Pons (tissue), 1 donor: Measurements from ENCODE around the gene MOV10.
"Not testable (repeated sequence)": the region's sequence is repeated elsewhere in the genome, so short reads cannot be mapped to it uniquely, and the experiment has no call there.

Experiments
- DNase-seq: peaks from one replicate; pipeline ENCODE4 v3.0.0-alpha.2; 2016; ENCODE audit warnings: low spot score

MOV10 gene, protein sequence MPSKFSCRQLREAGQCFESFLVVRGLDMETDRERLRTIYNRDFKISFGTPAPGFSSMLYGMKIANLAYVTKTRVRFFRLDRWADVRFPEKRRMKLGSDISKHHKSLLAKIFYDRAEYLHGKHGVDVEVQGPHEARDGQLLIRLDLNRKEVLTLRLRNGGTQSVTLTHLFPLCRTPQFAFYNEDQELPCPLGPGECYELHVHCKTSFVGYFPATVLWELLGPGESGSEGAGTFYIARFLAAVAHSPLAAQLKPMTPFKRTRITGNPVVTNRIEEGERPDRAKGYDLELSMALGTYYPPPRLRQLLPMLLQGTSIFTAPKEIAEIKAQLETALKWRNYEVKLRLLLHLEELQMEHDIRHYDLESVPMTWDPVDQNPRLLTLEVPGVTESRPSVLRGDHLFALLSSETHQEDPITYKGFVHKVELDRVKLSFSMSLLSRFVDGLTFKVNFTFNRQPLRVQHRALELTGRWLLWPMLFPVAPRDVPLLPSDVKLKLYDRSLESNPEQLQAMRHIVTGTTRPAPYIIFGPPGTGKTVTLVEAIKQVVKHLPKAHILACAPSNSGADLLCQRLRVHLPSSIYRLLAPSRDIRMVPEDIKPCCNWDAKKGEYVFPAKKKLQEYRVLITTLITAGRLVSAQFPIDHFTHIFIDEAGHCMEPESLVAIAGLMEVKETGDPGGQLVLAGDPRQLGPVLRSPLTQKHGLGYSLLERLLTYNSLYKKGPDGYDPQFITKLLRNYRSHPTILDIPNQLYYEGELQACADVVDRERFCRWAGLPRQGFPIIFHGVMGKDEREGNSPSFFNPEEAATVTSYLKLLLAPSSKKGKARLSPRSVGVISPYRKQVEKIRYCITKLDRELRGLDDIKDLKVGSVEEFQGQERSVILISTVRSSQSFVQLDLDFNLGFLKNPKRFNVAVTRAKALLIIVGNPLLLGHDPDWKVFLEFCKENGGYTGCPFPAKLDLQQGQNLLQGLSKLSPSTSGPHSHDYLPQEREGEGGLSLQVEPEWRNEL

GRCh38 chr1:112674440-112674985 lies at the start of gene MOV10:
TSS of gene MOV10 (plus strand) at chr1:112674659. CDS start at chr1:112674913, 254 bp downstream.
- DNase-seq, result peak; percentile 34

- peak; percentile 22 for DNase-seq
Measured at GRCh38 chr1:112625696-112626095, 48.8 kb upstream of the MOV10 start.

GRCh38 chr1:112626193-112626592 lies 48.3 kb upstream of the MOV10 start:
- no peak for DNase-seq

- DNase-seq, result no peak
Measured at GRCh38 chr1:112626887-112627286, 47.6 kb upstream of the MOV10 start.

GRCh38 chr1:112628516-112628915 lies 45.9 kb upstream of the MOV10 start:
- no peak for DNase-seq

DNA sequence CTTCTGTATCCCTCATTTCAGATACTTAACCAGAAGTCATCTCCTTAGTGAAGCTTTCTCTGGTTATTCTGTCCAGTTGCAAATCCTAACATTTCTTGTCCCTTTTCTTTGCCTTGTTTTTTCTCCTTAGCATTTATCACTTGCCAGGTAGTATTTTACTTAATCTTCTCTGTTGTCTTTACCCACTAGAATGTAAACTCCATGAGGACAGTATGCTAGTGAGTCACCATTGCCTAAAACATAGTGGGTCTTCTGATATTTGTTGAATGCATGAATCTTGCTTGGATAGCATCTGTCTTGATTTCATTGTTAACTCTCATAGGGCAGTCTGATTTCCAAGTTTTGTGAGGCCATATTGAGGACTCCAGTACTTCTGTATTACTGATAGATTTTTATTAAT lies 45.2 kb upstream of the MOV10 start:
- no peak for DNase-seq

DNA sequence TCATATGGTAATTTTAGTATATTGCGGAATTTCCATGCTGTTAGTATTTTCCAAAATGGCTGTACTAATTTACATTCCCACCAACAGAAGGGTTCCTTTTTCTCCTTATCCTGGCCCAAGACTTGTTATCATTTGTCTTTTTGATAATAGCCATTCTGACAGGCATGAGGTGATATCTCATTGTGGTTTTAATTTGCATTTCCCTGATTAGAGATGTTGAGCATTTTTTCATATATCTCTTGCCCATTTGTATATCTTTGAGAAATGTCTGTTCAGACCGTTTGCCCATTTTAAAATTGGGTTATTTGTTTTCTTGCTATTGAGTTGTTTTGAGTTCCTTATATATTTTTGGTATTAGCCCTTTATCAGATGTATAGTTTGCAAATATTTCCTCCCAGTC lies 40.8 kb upstream of the MOV10 start:
- no peak for DNase-seq

DNA sequence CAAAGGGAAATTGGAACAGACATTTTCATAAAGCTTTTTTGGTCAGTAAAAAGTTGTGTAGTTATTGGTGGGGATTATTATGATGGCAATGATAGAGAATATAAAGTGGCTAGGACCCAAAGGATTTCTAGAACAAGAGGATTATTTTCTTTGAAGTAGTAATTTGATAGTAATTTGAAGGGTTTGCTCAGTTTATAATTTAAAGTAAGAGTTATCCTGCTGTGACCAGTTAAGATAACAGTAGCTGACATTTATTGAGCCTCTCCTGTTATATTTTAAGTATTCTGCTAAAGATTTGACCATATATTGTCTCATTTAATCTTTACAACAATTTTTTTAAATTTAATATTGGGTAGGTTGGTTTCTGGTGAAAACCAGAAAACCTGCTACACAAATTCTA lies 40.1 kb upstream of the MOV10 start:
- no peak for DNase-seq

- no peak for DNase-seq
Measured at GRCh38 chr1:112636056-112636455, 38.4 kb upstream of the MOV10 start.

- no peak for DNase-seq
Measured at GRCh38 chr1:112636597-112637253, 37.7 kb upstream of the MOV10 start.

DNA sequence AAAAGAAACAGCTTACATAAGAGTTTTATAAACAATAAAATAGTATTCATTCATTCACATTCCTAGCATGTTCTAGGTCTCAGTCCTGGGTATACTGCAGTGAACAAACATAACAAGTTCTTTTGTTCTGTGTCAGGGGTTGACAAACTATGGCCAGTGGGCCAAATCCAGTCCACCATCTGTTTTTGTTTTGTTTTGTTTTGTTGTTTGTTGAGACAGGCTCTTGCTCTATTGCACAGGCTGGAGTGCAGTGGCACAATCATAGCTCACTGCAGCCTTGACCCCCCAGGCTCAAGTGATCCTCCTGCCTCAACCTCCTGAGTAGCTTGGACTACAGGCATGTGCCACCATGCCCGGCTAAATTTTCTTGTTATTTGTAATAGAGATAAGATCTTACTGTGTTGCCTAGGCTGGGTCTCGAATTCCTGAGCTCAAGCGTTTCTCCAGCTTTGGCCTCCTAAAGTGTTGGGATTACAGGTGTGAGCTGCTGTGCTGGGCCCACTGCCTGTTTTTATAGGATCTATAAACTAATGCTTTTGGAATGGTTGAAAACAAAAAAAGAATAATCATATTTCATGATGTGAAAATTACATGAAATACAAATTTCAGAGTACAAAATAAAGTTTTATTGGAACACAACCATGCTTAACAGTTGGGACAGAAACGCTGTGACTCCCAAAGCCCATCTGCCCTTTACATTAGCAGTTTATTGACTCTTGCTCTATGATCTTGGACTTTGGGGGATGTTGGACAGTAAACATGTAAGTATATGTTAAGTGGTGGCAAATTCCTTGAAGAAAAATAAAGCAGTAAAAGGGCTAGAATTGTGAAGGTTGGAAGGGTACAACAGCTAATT lies 37.0 kb upstream of the MOV10 start:
- DNase-seq, result peak; percentile 92

GRCh38 chr1:112638110-112638428 lies 36.4 kb upstream of the MOV10 start:
- no peak for DNase-seq

DNA sequence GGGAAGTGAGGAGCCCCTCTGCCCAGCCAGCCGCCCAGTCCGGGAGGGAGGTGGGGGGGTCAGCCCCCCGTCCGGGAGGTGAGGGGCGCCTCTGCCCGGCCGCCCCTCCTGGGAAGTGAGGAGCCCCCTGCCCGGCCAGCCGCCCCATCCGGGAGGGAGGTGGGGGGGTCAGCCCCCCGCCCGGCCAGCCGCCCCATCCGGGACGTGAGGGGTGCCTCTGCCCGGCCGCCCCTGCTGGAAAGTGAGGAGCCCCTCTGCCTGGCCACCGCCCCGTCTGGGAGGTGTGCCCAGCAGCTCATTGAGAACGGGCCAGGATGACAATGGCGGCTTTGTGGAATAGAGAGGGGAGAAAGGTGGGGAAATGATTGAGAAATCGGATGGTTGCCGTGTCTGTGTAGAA lies 34.0 kb upstream of the MOV10 start:
- not testable (repeated sequence) for DNase-seq

GRCh38 chr1:112643080-112643479 lies 31.4 kb upstream of the MOV10 start:
- no peak for DNase-seq

- DNase-seq, result no peak
Measured at GRCh38 chr1:112646225-112646624, 28.2 kb upstream of the MOV10 start.

GRCh38 chr1:112651205-112651604 lies 23.3 kb upstream of the MOV10 start:
- DNase-seq, result no peak

- DNase-seq, result no peak
Measured at GRCh38 chr1:112665857-112666256, 8.6 kb upstream of the MOV10 start.

DNA sequence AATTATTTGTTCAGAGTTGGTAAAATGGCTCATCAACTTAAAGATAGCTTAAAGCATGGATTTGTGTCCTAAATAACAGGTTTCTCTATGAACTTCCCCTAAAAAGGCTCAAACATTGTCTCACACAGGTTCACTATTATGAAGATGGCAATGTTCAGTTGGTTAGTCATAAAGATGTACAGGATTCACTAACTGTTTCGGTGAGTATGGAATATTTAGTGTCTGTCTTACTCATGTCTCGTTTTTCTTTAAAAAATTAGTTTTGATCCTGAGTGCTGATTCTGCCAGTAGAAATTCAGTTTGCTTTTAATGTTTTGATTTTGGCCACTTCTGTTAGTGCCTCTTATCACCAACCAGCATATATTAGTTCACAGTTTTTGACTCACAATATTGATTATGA lies 7.5 kb upstream of the MOV10 start:
- DNase-seq, result no peak

DNA sequence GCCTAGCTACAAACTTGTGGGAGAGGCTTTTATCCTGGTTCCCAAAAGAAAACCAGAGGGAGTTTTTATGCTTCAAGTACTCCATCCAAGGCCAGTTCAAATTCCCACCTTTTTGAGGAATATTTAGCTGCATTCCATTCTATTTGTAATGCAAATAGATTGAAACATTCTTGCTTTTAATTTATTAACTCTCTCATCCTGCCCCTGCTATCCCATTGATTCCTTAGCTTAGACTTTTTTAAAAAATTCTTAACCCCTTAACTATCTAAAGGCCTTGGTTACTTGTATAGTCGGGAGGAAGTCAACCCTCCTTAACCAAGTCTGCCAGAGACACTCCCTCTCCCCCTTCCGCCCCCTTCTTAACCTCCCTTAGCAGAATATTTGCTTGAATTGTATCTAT lies 2.5 kb upstream of the MOV10 start:
- DNase-seq, result no peak

- no peak for DNase-seq
Measured at GRCh38 chr1:112672842-112673241, 1.6 kb upstream of the MOV10 start.
